ENCODE measurements around the gene KIF20A.

KIF20A gene

GRCh38 chr5:138159666-138160065, 19.2 kb upstream of the KIF20A start:
- Histone ChIP-seq H3K4me1 (no peaks in the 10 kb centered on the region), H3K36me3 (peaks cover 85% of the 10 kb centered on the region), H3K27me3 (no peaks in the 10 kb centered on the region), H3K4me3 (ENCODE audit: low read depth, low read length) (no peak overlapping the region), H3K9me3 (no peaks in the 10 kb centered on the region)
- no peak for DNase-seq
- TF ChIP-seq CTCF (IDR thresholded peaks at IDR 0.05; ENCODE audit: low read depth, low read length), result no peak

- H3K27me3 ChIP-seq, result no peaks in the 10 kb centered on the region
- TF ChIP-seq CTCF (IDR thresholded peaks at IDR 0.05; ENCODE audit: low read depth, low read length), result no peak
- peaks cover 95% of the 10 kb centered on the region for H3K36me3 ChIP-seq
- H3K9me3 ChIP-seq, result no peaks in the 10 kb centered on the region
- no peaks in the 10 kb centered on the region for H3K4me1 ChIP-seq
- no peak overlapping the region for H3K4me3 ChIP-seq (ENCODE audit: low read depth, low read length)
- no peak for DNase-seq
These were observed 18.2 kb upstream of the KIF20A start for GRCh38 chr5:138160706-138161105.

- Histone ChIP-seq H3K27me3 (no peaks in the 10 kb centered on the region), H3K9me3 (no peaks in the 10 kb centered on the region), H3K4me3 (ENCODE audit: low read depth, low read length) (no peak overlapping the region), H3K36me3 (peaks cover 98% of the 10 kb centered on the region), H3K4me1 (no peaks in the 10 kb centered on the region)
- no peak for DNase-seq
- no peak for TF ChIP-seq CTCF (IDR thresholded peaks at IDR 0.05; ENCODE audit: low read depth, low read length)
These were observed 15.2 kb upstream of the KIF20A start for GRCh38 chr5:138163721-138164120.

- no peaks in the 10 kb centered on the region for H3K9me3 ChIP-seq
- H3K4me3 ChIP-seq (ENCODE audit: low read depth, low read length), result no peak overlapping the region
- peaks cover 88% of the 10 kb centered on the region for H3K36me3 ChIP-seq
- H3K27me3 ChIP-seq, result no peaks in the 10 kb centered on the region
- DNase-seq, result no peak
- no peaks in the 10 kb centered on the region for H3K4me1 ChIP-seq
- no peak for TF ChIP-seq CTCF (IDR thresholded peaks at IDR 0.05; ENCODE audit: low read depth, low read length)
These were observed 9.8 kb upstream of the KIF20A start for GRCh38 chr5:138169124-138169523.

- H3K4me3 ChIP-seq (ENCODE audit: low read depth, low read length), result no peak overlapping the region
- H3K9me3 ChIP-seq, result no peaks in the 10 kb centered on the region
- no peak for DNase-seq
- H3K4me1 ChIP-seq, result no peaks in the 10 kb centered on the region
- H3K27me3 ChIP-seq, result no peaks in the 10 kb centered on the region
- TF ChIP-seq CTCF (IDR thresholded peaks at IDR 0.05; ENCODE audit: low read depth, low read length), result no peak
- H3K36me3 ChIP-seq, result peaks cover 84% of the 10 kb centered on the region
These were observed 8.6 kb upstream of the KIF20A start for GRCh38 chr5:138170299-138170698.

GRCh38 chr5:138177941-138178515, 884 bp upstream of the KIF20A start:
- peaks cover 47% of the 10 kb centered on the region for H3K36me3 ChIP-seq
- H3K4me3 ChIP-seq (ENCODE audit: low read depth, low read length), result peak overlapping the region; percentile 87
- no peaks in the 10 kb centered on the region for H3K9me3 ChIP-seq
- H3K27me3 ChIP-seq, result no peaks in the 10 kb centered on the region
- H3K4me1 ChIP-seq, result no peaks in the 10 kb centered on the region
- no peak for TF ChIP-seq CTCF (IDR thresholded peaks at IDR 0.05; ENCODE audit: low read depth, low read length)
- DNase-seq, result peak; percentile 16

All from BE2C (cell line).